Measurements from ENCODE around the gene EP400.

EP400 gene

DNA sequence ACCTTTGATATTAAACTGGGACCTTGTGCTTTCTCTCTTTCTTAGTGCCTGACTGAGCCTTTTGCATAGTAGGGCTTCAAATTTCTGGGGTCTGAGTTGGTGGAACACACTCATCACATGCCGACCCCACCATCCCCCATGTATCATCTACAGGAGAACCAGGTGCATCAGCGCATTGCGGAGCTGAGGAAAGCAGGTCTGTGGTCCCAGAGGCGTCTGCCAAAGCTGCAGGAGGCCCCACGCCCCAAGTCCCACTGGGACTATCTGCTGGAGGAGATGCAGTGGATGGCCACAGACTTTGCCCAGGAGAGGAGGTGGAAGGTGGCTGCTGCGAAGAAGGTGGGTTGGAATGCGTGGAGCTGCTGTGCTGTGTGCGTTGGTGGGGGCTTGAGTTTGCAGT, 37.8 kb downstream of the EP400 start:
- DNase-seq = no peak

DNA sequence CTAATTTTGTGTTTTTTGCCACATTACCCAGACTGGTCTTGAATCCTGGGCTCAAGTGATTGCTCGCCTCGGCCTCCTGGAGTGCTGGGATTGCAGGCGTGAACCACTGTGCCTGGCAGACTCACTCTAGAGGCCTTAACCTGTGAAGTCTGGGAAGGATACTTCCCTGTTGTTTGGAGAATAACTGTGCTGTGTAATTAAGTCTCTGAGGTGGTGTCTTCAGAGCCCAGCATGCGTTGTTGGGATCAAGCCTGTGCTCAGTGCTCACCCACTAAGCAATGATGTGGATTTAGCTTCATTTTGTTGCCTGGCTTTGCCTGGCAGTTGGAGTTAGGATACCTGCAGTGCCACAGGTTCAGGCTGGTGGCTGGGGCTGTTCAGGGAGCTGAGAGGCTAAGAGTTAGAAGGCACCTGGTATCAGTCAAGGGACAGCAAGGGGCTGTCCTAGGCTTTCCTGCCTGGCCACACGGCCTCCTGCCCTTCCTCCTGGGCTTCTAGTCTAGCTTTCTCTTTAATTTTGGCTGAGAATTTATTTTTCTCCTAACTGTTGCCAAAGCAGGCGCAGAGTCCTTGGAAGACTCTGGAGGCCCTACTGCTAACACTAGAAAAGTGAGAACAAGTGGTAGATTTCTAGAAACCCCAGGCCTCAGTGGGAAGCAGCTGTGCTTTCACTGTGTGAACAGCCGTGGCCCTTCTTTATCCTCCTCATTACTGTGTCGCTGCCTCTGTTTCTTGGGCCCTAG, 38.5 kb downstream of the EP400 start:
- no peak for DNase-seq

DNA sequence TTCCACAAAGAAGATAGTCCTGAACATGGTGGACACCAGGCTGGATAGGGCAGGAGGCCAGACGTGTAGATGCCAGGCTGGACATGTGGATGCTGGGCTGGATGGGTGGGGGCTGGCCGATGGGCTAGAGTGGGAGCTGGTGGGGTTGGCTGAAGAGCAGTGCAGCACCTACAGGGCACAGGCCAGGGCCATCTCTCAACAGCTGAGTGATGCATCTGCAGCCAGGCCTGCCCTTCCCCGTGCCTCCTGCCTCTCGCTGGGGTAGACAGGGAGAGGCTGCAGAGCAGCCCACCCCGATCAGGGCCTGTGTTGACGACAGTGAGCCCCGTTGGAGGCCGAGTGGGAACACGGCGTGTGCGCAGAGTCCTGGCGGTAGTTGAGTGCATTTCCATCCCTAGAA, 39.3 kb downstream of the EP400 start:
- no peak for DNase-seq

DNA sequence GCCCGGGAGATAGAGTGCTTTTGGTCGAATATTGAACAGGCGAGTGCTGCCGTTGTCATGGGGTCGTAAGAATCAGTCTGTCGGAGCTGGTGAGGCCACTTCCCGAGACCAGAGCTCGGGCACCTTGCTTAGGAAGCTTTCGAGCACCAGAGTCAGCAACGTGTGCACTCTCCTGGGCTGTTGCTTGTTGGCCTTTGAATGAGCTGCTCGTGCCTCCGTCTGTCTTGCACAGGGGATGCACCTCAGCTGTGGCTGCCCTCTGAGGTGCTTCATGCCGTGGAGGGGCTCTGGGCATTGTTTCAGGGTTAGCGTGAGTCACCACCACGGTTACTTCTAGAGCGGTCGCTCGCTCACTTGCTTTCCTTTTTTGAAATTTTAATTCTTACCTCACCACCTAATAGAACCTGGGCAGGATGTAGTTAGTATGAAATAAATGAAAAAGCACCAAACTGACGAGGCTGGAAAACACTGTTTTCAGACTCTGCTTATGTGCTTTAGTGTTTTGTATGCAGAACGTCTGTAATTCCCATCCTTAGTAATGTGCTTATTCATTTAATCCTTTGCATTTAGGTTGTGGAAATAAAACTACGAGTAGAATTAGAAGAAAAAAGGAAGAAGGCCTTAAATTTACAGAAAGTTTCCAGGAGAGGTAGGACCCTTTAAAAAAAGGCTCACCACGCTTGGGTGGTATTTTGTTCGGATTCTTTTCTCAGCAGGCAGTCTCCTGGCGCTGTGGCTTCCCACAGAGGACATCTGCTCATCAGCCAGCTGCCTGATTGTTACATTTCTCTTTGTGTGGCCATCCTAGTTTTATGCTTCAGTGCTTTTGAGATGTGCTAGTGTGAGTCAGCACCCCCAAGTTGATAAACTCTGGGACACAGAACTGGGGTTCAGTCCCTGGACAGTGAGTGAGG, 40.6 kb downstream of the EP400 start:
- DNase-seq = no peak

DNA sequence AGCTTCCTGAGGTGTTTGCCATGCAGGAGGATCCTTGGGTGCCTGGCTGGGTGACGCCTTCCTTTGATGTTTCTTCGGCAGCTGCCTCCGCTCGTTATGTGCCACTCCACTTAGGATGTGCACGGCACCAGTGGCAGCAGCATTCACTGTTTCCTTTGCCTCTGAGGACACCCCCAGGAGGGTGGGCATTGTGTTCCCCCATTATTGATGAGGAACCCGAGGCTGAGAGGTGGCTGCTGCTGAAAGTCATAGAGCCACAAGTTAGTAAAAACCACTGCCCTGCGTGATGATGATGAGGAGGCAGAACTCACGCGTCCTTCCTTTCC, 41.2 kb downstream of the EP400 start:
- DNase-seq = no peak

DNA sequence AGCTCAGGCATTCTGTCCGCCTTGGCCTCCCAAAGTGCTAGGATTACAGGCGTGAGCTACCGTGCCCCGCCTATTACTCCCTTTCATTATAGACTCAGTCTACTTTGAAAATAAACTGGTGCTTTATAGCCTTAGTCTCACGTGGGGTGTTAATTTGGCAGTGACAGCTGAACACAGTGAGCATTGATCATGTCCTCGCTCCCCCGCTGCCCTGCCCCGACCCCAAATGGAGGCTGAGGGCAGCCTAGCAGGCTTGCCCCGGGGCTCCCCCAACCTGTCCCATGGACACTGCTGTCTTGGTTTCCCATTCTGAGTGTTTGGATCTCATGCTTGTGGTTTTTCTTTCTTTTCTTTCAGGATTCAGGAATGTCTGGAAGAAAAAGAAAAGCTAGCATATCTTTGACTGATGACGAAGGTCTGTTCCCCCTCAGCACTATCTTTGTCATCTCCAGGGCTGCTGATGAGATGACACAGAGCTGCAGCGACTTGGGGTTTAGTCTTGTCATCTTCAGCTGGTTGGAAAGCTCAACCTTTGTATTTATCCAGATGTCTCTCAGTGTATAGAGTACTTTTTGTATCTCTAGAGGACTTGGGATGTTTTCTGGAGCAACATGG, 42.2 kb downstream of the EP400 start:
- DNase-seq = no peak

DNA sequence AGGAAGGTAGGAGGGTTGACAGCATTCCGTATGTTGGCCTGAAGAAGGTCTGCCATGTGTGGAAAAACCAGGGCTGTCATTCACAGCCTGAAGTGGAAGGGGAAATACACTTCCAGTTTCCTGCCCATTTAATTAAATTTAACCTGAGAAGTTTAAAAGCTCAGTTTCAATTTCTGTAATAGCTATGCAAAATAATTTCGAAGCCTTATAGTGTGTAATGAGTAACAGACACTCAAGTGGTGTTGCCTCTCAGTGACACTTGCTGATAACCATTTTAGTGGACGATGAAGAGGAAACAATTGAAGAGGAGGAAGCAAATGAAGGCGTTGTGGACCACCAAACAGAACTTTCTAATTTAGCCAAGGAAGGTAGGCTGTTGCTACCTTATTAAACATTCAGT, 44.8 kb downstream of the EP400 start:
- DNase-seq = no peak

DNA sequence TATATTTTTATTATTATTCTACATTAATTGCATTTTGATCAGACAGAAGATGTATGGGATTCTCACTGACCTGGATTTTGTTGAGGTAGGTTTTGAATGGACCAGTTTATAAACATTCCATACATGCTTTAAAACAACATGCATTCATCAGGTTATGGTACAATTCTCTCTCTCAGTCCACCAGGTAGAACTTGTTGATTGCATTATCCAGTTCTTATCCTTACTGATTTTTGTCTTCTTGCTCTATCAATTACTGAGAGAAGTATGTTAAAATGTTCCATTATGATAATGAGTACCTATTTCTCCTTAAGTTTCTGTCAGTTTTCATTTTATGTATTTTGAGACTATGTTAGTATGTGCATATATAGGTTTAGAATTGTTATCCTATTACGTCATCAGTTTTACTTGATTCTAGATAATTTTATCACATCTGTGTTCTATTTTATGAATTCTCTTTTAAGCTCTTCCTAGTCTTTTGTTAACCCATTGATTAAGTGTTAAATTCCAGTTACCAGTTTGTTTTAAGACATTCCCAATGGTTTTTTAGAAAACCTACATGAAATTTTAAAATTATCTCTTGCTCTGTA, 50.6 kb downstream of the EP400 start:
- no peak for DNase-seq

DNA sequence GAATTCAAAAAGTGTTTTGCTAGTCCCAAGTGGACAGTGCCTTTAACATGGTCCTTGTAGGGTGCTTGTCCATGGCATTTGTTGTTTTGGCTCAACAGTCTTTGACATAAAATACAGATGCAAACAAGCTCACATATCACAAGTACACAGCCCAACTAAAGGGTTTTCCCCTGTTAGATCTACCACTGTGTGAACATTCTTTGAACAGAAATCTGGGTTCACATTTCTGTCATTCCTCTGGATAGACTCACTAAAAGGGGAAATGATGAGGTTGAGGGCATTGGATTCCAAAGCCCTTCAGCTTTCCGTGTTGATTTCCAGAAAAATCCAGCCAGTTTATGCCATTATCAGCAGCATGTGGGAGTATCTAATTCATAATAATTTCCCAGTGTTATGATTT, 54.1 kb downstream of the EP400 start:
- DNase-seq = no peak

DNA sequence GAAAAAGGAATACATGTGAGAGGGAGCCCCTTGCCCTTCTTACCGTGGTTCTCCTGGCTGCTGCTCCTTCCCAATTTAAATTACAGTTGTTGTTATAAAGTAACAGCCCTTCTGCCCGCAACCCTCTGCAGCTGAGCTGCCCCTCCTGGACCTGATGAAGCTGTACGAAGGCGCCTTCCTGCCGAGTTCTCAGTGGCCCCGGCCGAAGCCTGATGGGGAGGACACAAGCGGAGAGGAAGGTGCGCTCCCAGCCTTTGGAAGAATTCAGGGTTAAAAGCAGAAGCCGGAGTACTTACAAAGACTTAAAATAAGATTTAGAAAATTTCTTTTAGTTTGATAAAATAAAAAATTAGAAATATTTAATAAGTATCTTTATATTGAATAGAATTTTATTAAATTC, 55.2 kb downstream of the EP400 start:
- no peak for DNase-seq

DNA sequence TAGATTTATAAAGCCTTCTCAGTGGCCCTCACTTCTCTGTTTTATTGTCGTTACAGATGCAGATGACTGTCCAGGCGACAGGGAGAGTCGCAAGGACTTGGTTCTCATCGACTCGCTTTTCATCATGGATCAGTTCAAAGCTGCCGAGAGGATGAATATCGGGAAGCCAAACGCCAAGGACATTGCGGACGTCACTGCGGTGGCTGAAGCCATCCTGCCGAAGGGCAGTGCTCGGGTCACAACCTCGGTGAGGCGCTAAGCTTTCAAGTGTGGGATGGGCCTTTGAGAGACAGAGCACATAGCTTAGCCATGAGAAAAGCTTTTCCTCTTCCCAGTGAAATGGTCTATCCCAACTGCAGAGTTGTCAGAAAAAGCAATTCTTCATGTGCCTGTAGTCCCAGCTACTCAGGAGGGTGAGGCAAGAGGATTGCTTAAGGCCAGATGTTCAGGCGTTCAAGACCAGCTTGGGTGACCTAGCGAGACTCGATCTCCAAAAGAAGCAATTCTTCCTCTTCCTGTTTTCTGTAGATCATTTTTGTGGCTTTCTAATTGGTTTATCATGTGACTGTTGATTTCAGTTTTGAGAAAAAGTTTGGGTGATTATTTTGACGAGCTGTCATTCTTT, 56.4 kb downstream of the EP400 start:
- DNase-seq = no peak

DNA sequence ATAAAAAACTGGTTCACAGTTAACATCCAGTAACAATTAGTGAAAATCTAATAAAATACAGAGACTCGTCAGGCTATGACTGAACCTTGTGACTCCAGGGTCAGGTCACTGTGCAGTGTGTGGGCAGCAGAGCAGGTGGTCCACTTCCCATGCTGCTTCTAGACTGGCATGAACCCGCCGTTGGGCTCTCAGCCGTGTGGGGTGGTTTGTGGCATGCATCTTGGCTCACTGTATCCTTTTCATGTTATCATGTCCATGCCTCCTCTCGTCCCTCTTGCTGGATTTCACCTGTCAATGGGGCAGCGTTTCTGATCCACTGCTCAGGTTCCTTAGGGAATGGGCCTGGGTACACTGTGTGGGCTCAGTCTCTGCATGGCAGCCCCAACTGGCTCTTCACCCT, 57.3 kb downstream of the EP400 start:
- no peak for DNase-seq

DNA sequence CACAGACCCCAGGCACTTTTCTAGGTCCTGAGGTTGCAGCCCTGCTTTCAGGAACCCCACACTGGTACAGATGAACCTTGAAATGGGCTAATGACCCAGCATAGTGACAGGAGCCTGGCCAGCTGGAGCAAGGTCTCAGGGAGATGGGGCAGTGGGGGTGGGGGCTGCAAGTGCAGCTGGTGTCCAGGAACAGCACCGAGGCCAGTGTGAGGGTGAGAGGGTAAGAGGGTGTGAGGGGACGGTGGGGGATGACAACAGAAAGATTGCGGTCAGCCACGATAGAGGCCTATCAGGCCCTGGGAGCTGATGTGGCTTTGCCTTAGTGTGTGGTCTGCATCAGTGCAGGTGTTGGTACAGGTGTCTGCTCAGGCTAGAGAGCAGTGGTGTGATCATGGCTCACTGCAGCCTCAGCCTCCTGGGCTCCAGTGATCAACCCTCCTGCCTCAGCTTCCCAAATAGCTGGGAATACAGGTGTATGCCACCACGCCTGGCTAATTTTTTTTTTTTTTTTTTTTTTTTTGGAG, 59.7 kb downstream of the EP400 start:
- no peak for DNase-seq

DNA sequence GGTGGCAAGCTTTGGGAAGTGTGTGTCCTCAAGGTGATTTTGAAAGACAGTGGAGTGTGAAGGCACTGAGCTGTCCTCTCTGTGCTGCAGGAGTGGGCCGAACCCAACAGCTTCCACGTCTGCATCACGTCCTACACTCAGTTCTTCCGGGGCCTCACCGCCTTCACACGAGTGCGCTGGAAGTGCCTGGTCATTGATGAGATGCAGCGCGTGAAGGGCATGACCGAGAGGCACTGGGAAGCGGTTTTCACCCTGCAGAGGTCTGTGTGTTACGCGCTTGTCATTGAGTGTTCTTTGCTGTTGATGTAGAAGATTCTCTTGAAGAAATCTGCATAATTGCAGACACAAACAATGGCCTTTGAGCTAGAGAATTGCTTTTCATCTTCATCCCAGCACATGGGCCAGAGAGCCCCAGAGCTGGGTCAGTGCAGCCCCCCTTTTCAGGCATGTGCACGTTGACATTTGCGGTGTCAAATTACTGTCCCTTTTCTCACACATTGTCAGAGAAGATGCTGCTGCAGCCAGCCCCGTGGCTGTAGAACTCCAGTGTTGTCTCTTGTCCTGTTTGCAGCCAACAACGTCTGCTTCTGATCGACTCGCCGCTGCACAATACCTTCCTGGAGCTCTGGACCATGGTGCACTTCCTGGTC, 63.3 kb downstream of the EP400 start:
- no peak for DNase-seq

DNA sequence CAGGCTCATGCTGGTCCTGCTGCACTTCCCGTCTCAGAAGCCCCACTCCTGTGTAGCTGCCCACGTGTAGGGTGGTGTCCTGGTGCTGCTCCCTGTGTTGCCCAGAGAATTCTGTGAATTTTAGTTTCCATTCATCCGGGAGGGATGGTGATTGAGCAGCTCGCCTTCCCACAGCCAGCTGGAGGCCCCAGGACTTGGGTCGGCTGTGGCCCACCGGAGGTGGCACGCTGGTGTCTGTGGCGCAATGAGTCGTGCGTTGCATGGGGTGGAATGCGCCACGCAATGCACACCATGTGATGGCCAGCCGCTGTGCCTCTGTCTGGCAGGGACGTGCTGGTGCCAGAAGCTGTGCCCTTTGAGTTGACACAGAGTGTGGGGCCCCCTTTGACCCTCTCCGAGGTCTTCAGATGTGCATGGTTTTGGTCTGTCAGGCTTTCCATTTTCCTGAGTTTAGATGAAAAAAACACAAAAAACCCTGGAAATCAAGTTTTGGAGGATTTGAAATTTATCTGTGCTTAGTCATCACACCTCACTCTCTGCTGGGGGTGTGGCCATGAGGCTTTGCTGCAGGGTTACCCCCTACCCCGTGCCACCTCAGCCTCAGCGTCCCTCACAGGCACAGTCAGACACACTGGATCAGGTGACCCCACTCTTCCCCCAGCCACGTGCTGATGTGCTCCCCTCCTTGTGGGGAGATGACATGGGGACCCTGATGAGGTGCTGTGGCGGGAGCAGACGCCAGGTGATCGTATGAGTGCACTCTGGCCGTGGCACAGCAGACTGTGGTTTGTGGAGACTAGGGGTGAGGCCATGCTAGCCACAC, 64.6 kb downstream of the EP400 start:
- no peak for DNase-seq

DNA sequence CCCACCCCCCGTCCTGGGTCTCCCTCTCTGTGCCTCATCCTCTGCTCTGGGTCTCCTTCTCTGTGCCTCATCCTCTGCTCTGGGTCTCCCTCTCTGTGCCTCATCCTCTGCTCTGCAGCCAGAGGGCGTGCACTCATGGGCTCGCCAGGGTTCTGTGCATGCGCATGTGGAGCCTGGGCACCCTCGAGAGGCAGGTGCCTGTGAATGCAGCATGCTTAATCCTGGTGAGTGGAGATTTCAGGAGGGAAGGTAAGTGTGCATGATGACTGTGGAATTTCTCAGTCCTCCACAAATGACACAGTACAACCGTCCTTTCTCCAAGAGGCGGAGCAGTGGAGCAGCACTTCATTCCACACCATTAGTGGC, 65.2 kb downstream of the EP400 start:
- DNase-seq = no peak

DNA sequence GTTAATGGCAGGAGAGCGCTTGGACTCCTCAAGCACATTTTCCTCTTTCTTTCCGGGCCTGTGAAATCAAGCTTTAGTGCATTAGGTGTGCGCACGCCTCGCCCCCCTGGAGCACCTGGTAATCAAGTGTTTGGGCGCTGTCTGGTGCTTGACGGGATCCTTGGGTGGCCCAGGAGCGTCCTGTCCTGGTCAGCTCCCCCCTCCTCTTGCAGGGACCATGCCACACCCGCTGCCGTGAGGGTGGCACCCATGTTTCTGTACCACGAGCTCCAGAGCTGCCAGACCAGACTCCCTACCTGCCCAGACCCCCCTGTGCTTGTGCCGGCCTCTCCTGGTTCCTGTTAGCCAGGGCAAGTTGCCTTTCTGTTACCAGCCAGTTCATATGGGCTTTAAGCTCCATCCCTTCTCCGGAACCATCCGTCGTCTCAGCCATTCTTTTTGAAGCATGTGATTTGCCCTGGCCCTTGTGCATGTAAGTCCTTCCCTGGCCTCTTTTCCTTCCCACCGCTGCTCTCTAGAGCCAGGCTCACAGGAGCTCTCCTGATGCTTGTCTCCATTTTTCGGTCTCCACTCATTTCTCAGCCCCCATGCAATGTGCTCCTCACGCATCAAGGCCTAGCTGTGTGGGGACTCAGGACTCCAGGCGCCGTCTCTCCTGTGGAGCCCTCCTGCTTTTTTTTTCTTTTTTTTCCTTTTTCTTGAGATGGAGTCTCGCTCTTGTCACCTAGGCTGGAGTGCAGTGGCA, 66.1 kb downstream of the EP400 start:
- DNase-seq = no peak

DNA sequence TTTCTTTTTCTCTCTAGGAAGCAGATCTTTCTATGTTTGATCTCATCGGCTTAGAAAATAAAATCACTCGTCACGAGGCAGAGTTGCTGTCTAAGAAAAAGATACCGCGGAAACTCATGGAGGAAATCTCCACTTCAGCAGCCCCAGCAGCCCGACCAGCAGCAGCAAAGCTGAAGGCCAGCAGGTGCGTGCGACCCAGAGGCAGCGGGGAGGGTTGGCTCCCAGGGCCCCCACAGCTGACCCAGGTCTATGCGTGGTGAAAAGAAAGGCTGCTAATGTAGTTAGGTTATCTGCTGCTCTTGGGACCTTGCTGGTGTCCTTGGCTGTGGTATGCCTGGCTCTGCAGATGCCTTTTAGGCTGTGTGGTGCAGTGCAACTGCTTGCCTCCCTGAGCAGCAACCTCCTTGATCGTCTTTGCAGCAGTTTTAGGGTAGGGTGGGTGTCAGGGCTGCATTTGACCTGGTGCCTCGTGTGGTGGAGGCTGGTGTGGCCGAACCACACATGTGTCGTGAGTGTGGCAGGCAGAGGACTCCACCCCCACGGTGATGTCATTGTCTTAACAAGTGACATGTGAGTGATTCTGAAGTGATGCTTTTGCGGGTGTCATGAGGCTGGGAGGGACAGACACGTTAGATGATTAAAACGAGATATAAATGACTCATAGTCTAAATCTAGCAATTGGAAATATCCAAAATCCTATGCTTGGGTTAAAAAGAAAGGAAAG, 68.6 kb downstream of the EP400 start:
- no peak for DNase-seq

DNA sequence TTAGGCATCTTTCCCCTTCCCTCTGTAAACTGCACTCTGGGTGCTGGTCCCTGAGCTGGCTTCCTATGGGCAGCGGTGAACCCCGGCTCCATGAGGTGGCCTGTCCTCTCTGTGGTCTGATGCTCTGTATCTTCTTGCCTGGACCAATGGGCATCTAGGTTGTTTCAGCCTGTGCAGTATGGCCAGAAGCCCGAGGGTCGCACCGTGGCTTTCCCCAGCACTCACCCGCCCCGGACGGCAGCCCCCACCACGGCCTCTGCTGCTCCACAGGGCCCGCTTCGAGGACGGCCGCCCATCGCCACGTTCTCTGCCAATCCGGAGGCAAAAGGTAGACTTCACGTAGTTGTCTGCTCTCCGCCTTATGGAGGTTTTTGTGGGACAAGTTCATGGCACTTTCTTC, 70.1 kb downstream of the EP400 start:
- no peak for DNase-seq

DNA sequence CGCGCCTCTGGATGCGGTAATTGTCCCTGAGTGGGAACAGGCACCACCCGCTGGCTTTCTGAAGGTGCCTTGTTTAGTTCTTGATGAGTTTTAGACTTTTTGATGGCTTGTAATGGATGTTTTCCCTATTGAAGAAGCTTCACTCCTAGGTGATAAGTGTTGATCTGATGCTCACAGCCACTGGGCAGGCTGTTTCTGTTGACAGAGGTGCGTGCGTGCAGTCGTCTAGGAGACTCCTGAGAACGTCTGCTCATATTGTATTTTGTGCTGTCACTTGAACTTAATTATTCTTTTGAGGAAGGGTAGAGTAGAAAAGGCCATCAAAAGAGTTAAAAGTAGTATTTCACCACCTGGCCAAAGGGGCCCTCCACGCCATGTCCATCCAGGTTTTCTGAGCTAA, 70.5 kb downstream of the EP400 start:
- no peak for DNase-seq
